Pancreas (tissue), 10 donors: ENCODE data around the gene KLHL8. TPM values are rescaled to one million over a fixed set of nuclear protein-coding genes. Genes with fewer than 3 reads are reported as not detected.
A peak's percentile ranks its signal among the peaks of the same experiment; 100 is the strongest.

Source experiments
- ATAC-seq, 4 donors: fragments of 200-7000 bp; cut with Tn5 transposase; one replicate each; pipeline versions ENCODE4 v1.8.0 to v1.9.1; 2020; ENCODE audit warnings: mild to moderate bottlenecking in 4 of 4, moderate library complexity in 4 of 4
- DNase-seq, 6 donors: peaks; one replicate each; pipeline ENCODE4 v3.0.0-alpha.2; 2020
- FAIRE-seq: peaks from 2 replicates; lab custom pipeline; 2012; peaks lifted over from hg19 to GRCh38; lab: Jason Lieb, UNC
- H3K27ac ChIP-seq, 4 donors: fragments of 200-600 bp; sonication (generic); 1 replicate in 3 of 4; 2 replicates in 1 of 4; pipeline versions ENCODE4 v1.5.0 to v1.8.0; 2020
- H3K27me3 ChIP-seq, 4 donors: fragments of 200-600 bp; one replicate each; pipeline ENCODE4 v1.8.0; 2021
- H3K36me3 ChIP-seq, 3 donors: fragments of 200-600 bp; sonication (generic) in 1 of 3; one replicate each; pipeline versions ENCODE4 v1.5.0 to v1.8.0; 2020 to 2021
- H3K4me1 ChIP-seq, 3 donors: fragments of 200-600 bp; one replicate each; pipeline ENCODE4 v1.8.0; 2021
- H3K4me3 ChIP-seq, 4 donors: fragments of 200-600 bp; sonication (generic) in 2 of 4; one replicate each; pipeline versions ENCODE4 v1.5.0 to v1.8.0; 2020 to 2021
- H3K9me3 ChIP-seq, 4 donors: fragments of 200-600 bp; one replicate each; pipeline ENCODE4 v1.8.0; 2021
- CTCF ChIP-seq, 4 donors: fragments of 200-600 bp; sonication (generic) in 3 of 4; IDR thresholded peaks; one replicate each; pipeline versions ENCODE4 v1.5.0 to v1.8.0; 2021; ENCODE audit warnings: antibody characterized with exemption in 4 of 4
- WGBS, 2 donors: extraction: QIAGEN DNeasy Blood & Tissue Kit; methylation state at CpG; one replicate each; pipeline ENCODE4 v1.1.7; 2013; 5-methylcytosine and 5-hydroxymethylcytosine counted together
- intact Hi-C, 3 donors: fragments of 100-400 bp; cut with DNase I; formaldehyde crosslinking; loops; one replicate each; pipeline versions ENCODE4 v1.11.1 to v1.14.2; 2022
- polyA plus RNA-seq, 2 donors: library from polyadenylated mRNA; stranded (reverse); fragments of 200-250 nt; gene quantifications; one replicate each; pipeline ENCODE4 v1.2.3, GENCODE V29; 2013
- total RNA-seq, 6 donors: library from RNA; stranded (reverse); fragmentation: NEBNext Ultra II Directional in 4 of 6; extraction: Animal tissue kit (Norgen Biotek cat#: 25700) in 4 of 6; gene quantifications; one replicate each; pipeline versions ENCODE4 v1.2.1 to v1.2.4, GENCODE V29; 2021 to 2023
- donor health status: healthy with polysubstance abuse.
- donor health status: DM: no; HTN: no; CAD: no; lungs with moderate emphysema.
- donor health status: DM: no; HTN: no; CAD: no.
- donor health status: control.
- donor health status: control.
- donor health status: Bipolar disorder and iron deficiency.
- donor health status: DM: yes; HTN: yes; CAD: no.
- donor health status: DM: no; HTN: no; CAD: no.
- donor health status: DM: no; HTN: no; CAD: no.
- donor health status: DM: yes; HTN: yes; CAD: no.

KLHL8 gene
- total and polyA plus RNA-seq, 8 donors: 1.7 to 9.8 (median 5.5) TPM

- no peaks in the 10 kb centered on the region for H3K9me3 ChIP-seq
- TF ChIP-seq CTCF (IDR thresholded peaks at IDR 0.05): no peak
- H3K27me3 ChIP-seq: no peaks in the 10 kb centered on the region
- H3K4me1 ChIP-seq: no peaks in the 10 kb centered on the region
- no peak overlapping the region for H3K27ac ChIP-seq
- H3K36me3 ChIP-seq: peaks cover 0 to 73% (median 38%) of the 10 kb centered on the region in 3 donors
- no peak for DNase-seq
- intact Hi-C loops: no loop called here
- ATAC-seq: no peak
- FAIRE-seq: no peak
- 96 to 99% methylated on average over 7 of the region's 7 CpGs for WGBS, 2 donors
- no peak overlapping the region for H3K4me3 ChIP-seq
These were observed 89.3 kb downstream of the KLHL8 start for GRCh38 chr4:87130985-87131703.

- FAIRE-seq: no peak
- Histone ChIP-seq H3K4me1 (no peaks in the 10 kb centered on the region), H3K36me3 (peaks cover 0 to 79% (median 30%) of the 10 kb centered on the region in 3 donors), H3K27me3 (no peaks in the 10 kb centered on the region), H3K9me3 (no peaks in the 10 kb centered on the region), H3K4me3 (no peak overlapping the region), H3K27ac (no peak overlapping the region)
- intact Hi-C loops: no loop called here
- no peak for ATAC-seq
- no peak for TF ChIP-seq CTCF (IDR thresholded peaks at IDR 0.05)
- WGBS, 2 donors: 98% methylated on average over 6 of the region's 6 CpGs
- DNase-seq: no peak
These were observed 90.7 kb downstream of the KLHL8 start for GRCh38 chr4:87129681-87130080.

GRCh38 chr4:87128006-87128705, 92.3 kb downstream of the KLHL8 start:
- FAIRE-seq (no peak), ATAC-seq (no peak), DNase-seq (no peak)
- H3K36me3 ChIP-seq: peaks cover 0 to 64% (median 30%) of the 10 kb centered on the region in 3 donors
- H3K4me1 ChIP-seq: no peaks in the 10 kb centered on the region
- no peak overlapping the region for H3K27ac ChIP-seq
- intact Hi-C loops: no loop called here
- no peak for TF ChIP-seq CTCF (IDR thresholded peaks at IDR 0.05)
- no peaks in the 10 kb centered on the region for H3K9me3 ChIP-seq
- no peaks in the 10 kb centered on the region for H3K27me3 ChIP-seq
- 66 to 68% methylated on average over 2 of the region's 2 CpGs for WGBS, 2 donors
- H3K4me3 ChIP-seq: no peak overlapping the region

- WGBS, 2 donors: 89 to 95% methylated on average over 9 of the region's 9 CpGs
These were observed 94.4 kb downstream of the KLHL8 start for GRCh38 chr4:87126056-87126455.

More at GRCh38 chr4:87126056-87126455, 94.4 kb downstream of the KLHL8 start:
- FAIRE-seq: no peak
- no peak for TF ChIP-seq CTCF (IDR thresholded peaks at IDR 0.05)
- Histone ChIP-seq H3K27ac (no peak overlapping the region), H3K27me3 (no peaks in the 10 kb centered on the region), H3K36me3 (peaks cover 0 to 50% (median 18%) of the 10 kb centered on the region in 3 donors), H3K9me3 (no peaks in the 10 kb centered on the region), H3K4me3 (no peak overlapping the region), H3K4me1 (peaks cover 0 to 4% (median 4%) of the 10 kb centered on the region in 3 donors)
- no peak for ATAC-seq
- intact Hi-C loops: no loop called here
- peak in 1 of 6 donors; percentile 30 for DNase-seq
